Stomach (tissue), 4 donors: ENCODE data around the gene CHRNA10.

Source experiments
- CTCF ChIP-seq, 7 experiments: fragments of 450-650 bp in 4 of 7; fragments of 200-600 bp in 3 of 7; sonication (generic) in 3 of 7; IDR thresholded peaks; one replicate each; pipeline ENCODE4 v1.5.1; 2016 to 2019; ENCODE audit warnings: antibody characterized with exemption in 7 of 7, control low read depth in 2 of 7, mild to moderate bottlenecking in 1 of 7
- EP300 ChIP-seq: sonication (generic); formaldehyde crosslinking; IDR thresholded peaks from one replicate; pipeline ENCODE4 v1.6.1; 2017; ENCODE audit warnings: antibody characterized with exemption
- POLR2A ChIP-seq, 4 donors: fragments of 450-650 bp; IDR thresholded peaks; one replicate each; pipeline ENCODE4 v1.6.1; 2016; ENCODE audit warnings: antibody characterized with exemption in 4 of 4, control low read depth in 2 of 4, mild to moderate bottlenecking in 1 of 4, moderate library complexity in 1 of 4
- POLR2AphosphoS5 ChIP-seq, 3 donors: sonication (generic); formaldehyde crosslinking; IDR thresholded peaks; one replicate each; pipeline ENCODE4 v1.6.1; 2016; ENCODE audit warnings: antibody characterized with exemption in 3 of 3

DNA sequence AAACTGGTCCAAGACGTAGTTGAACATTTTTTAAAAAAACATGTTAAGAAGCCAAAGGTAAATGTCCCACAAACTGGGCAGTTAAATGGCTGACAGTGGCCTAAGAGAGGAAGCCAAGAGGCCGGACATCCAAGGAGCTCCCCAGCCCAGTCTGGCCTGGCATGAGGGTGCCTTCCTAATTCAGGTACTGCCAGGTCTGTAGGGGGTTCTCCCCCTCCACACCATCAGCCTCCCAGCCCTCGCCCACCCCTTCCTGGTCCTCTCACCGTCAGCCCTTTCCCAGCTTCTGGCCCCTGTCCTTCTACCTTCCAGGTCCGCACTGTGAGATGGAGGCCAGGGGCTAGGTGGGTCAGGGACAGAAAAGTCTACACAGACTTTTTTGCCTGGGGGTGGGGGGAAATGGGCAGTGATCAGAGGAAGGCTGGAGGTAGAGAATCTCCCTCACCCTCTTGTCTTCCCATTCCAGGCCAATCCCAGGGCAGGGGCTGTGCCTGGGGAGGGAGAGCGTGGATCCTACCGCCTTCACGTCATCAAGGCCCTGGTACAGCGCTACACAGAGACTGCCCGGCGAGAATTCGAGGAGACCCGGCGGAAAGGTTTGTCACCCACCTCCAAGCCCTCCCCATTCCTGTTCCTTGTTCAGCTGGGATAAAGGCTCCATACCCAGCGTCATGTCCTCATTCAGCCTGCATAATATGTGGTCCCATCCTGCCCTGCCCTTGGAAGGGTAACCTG, 35.4 kb downstream of the CHRNA10 start:
- no peak for TF ChIP-seq EP300
- TF ChIP-seq CTCF (IDR thresholded peaks at IDR 0.05) = no peak
- no peak for TF ChIP-seq POLR2AphosphoS5 (IDR thresholded peaks at IDR 0.05)
- TF ChIP-seq POLR2A (IDR thresholded peaks at IDR 0.05) = no peak
